ENCODE results near the gene FHAD1.
"Not testable (repeated sequence)": the region's sequence is repeated elsewhere in the genome, so short reads cannot be mapped to it uniquely, and the experiment has no call there.

The FHAD1 gene

GRCh38 chr1:15304708-15305467 is 57.9 kb downstream of the FHAD1 start:
- 38 to 39% methylated on average over 15 of the region's 15 CpGs for WGBS, 2 experiments
- H3K9me3 ChIP-seq (ENCODE audit: control insufficient read depth, low read length), result no peaks in the 10 kb centered on the region
- no peaks in the 10 kb centered on the region for H3K4me1 ChIP-seq (ENCODE audit: control insufficient read depth, insufficient read depth, low read length)
- no peaks in the 10 kb centered on the region for H3K27me3 ChIP-seq (ENCODE audit: control insufficient read depth, insufficient read depth, low read length, poor library complexity, severe bottlenecking)
- no peaks in the 10 kb centered on the region for H3K36me3 ChIP-seq (ENCODE audit: control insufficient read depth, insufficient read depth, low read length)
- no peak overlapping the region for H3K27ac ChIP-seq (ENCODE audit: insufficient read depth, low read depth, low read length, poor library complexity, severe bottlenecking)
- H3K4me3 ChIP-seq (ENCODE audit: insufficient read depth, low read depth, low read length), result no peak overlapping the region

- no peak overlapping the region for H3K27ac ChIP-seq (ENCODE audit: insufficient read depth, low read depth, low read length, poor library complexity, severe bottlenecking)
- 94 to 98% methylated on average over 7 of the region's 7 CpGs for WGBS, 2 experiments
- no peaks in the 10 kb centered on the region for H3K36me3 ChIP-seq (ENCODE audit: control insufficient read depth, insufficient read depth, low read length)
- no peaks in the 10 kb centered on the region for H3K9me3 ChIP-seq (ENCODE audit: control insufficient read depth, low read length)
- H3K4me3 ChIP-seq (ENCODE audit: insufficient read depth, low read depth, low read length), result no peak overlapping the region
- H3K4me1 ChIP-seq (ENCODE audit: control insufficient read depth, insufficient read depth, low read length), result no peaks in the 10 kb centered on the region
- H3K27me3 ChIP-seq (ENCODE audit: control insufficient read depth, insufficient read depth, low read length, poor library complexity, severe bottlenecking), result no peaks in the 10 kb centered on the region
These were observed 58.4 kb downstream of the FHAD1 start for GRCh38 chr1:15305468-15305770.

DNA sequence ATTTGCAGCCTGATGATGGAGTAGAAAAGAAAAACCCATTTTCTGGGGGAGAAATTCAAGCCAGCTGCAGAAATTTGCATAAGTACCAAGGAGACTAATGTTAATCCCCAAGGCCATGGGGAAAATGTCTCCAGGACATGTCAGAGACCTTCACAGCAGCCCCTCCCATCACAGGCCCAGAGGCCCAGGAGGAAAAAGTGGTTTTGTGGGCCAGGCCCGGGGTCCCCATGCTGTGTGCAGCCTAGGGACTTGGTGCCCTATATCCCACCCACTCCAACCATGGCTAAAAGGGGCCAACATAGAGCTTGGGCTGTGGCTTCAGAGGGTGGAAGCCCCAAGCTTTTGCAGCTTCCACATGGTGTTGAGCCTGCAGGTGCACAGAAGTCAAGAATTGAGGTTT is 59.3 kb downstream of the FHAD1 start:
- not testable (repeated sequence) for H3K27ac ChIP-seq (ENCODE audit: insufficient read depth, low read depth, low read length, poor library complexity, severe bottlenecking); H3K27me3 ChIP-seq (ENCODE audit: control insufficient read depth, insufficient read depth, low read length, poor library complexity, severe bottlenecking); H3K4me3 ChIP-seq (ENCODE audit: insufficient read depth, low read depth, low read length); H3K36me3 ChIP-seq (ENCODE audit: control insufficient read depth, insufficient read depth, low read length); H3K9me3 ChIP-seq (ENCODE audit: control insufficient read depth, low read length); H3K4me1 ChIP-seq (ENCODE audit: control insufficient read depth, insufficient read depth, low read length)
- WGBS, 2 experiments, result 50% methylated on average over 1 of the region's 1 CpG; no CpG with 5 or more reads in 1 of the 2 experiments

DNA sequence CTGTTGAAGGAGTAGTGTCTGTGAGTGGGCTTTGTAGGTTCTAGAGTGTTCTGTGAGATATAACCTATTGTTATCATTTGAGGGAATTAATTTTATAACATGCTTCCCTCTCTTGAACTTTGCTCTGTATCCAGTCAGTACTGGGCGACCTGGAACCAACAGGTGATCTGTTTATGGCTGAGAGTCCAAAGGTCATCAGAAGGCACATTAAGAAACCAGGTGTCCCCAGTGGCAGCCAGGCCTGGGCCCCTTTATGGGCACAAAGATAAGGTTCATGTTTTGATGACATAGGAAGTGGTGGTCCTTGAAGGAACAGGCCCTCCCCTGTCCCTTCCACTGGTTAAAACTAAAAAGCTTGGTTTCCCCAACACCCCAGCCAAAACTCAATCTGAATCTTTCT is 61.1 kb downstream of the FHAD1 start:
- Histone ChIP-seq H3K9me3 (ENCODE audit: control insufficient read depth, low read length) (no peaks in the 10 kb centered on the region), H3K4me3 (ENCODE audit: insufficient read depth, low read depth, low read length) (no peak overlapping the region), H3K27ac (ENCODE audit: insufficient read depth, low read depth, low read length, poor library complexity, severe bottlenecking) (no peak overlapping the region), H3K4me1 (ENCODE audit: control insufficient read depth, insufficient read depth, low read length) (no peaks in the 10 kb centered on the region), H3K36me3 (ENCODE audit: control insufficient read depth, insufficient read depth, low read length) (no peaks in the 10 kb centered on the region), H3K27me3 (ENCODE audit: control insufficient read depth, insufficient read depth, low read length, poor library complexity, severe bottlenecking) (no peaks in the 10 kb centered on the region)
- 95 to 100% methylated on average over 1 of the region's 1 CpG for WGBS, 2 experiments

- H3K27ac ChIP-seq (ENCODE audit: insufficient read depth, low read depth, low read length, poor library complexity, severe bottlenecking), result no peak overlapping the region
- no peaks in the 10 kb centered on the region for H3K4me1 ChIP-seq (ENCODE audit: control insufficient read depth, insufficient read depth, low read length)
- H3K9me3 ChIP-seq (ENCODE audit: control insufficient read depth, low read length), result no peaks in the 10 kb centered on the region
- H3K36me3 ChIP-seq (ENCODE audit: control insufficient read depth, insufficient read depth, low read length), result no peaks in the 10 kb centered on the region
- WGBS, 2 experiments, result 89 to 96% methylated on average over 6 of the region's 6 CpGs
- no peaks in the 10 kb centered on the region for H3K27me3 ChIP-seq (ENCODE audit: control insufficient read depth, insufficient read depth, low read length, poor library complexity, severe bottlenecking)
- no peak overlapping the region for H3K4me3 ChIP-seq (ENCODE audit: insufficient read depth, low read depth, low read length)
These were observed 61.6 kb downstream of the FHAD1 start for GRCh38 chr1:15308621-15309027.

DNA sequence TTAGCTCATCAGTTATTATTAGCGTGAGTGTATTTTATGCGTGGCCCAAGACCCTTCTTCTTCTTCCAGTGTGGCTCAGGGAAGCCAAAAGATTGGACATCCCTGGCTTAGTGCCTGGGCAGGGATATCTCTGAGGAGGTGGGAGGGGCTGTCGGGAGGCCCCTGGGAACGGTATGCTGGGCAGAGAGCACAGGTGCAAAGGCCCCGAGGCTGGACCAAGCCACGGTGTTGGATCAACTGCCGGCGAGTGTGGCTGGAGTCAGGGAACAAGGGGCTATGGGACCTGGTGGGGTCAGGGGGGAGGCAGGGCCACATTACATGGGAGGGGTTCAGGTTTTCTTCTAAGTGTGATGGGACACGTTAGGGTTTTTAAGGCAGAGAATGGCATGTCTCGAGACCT is 62.7 kb downstream of the FHAD1 start:
- H3K9me3 ChIP-seq (ENCODE audit: control insufficient read depth, low read length), result no peaks in the 10 kb centered on the region
- no peaks in the 10 kb centered on the region for H3K36me3 ChIP-seq (ENCODE audit: control insufficient read depth, insufficient read depth, low read length)
- no peak overlapping the region for H3K4me3 ChIP-seq (ENCODE audit: insufficient read depth, low read depth, low read length)
- H3K4me1 ChIP-seq (ENCODE audit: control insufficient read depth, insufficient read depth, low read length), result no peaks in the 10 kb centered on the region
- WGBS, 2 experiments, result 91 to 93% methylated on average over 10 of the region's 10 CpGs
- H3K27me3 ChIP-seq (ENCODE audit: control insufficient read depth, insufficient read depth, low read length, poor library complexity, severe bottlenecking), result no peaks in the 10 kb centered on the region
- H3K27ac ChIP-seq (ENCODE audit: insufficient read depth, low read depth, low read length, poor library complexity, severe bottlenecking), result no peak overlapping the region

- Histone ChIP-seq H3K9me3 (ENCODE audit: control insufficient read depth, low read length) (no peaks in the 10 kb centered on the region), H3K27me3 (ENCODE audit: control insufficient read depth, insufficient read depth, low read length, poor library complexity, severe bottlenecking) (no peaks in the 10 kb centered on the region), H3K27ac (ENCODE audit: insufficient read depth, low read depth, low read length, poor library complexity, severe bottlenecking) (no peak overlapping the region), H3K36me3 (ENCODE audit: control insufficient read depth, insufficient read depth, low read length) (no peaks in the 10 kb centered on the region), H3K4me3 (ENCODE audit: insufficient read depth, low read depth, low read length) (no peak overlapping the region), H3K4me1 (ENCODE audit: control insufficient read depth, insufficient read depth, low read length) (no peaks in the 10 kb centered on the region)
- 84 to 87% methylated on average over 7 of the region's 7 CpGs for WGBS, 2 experiments
These were observed 63.5 kb downstream of the FHAD1 start for GRCh38 chr1:15310544-15310943.

DNA sequence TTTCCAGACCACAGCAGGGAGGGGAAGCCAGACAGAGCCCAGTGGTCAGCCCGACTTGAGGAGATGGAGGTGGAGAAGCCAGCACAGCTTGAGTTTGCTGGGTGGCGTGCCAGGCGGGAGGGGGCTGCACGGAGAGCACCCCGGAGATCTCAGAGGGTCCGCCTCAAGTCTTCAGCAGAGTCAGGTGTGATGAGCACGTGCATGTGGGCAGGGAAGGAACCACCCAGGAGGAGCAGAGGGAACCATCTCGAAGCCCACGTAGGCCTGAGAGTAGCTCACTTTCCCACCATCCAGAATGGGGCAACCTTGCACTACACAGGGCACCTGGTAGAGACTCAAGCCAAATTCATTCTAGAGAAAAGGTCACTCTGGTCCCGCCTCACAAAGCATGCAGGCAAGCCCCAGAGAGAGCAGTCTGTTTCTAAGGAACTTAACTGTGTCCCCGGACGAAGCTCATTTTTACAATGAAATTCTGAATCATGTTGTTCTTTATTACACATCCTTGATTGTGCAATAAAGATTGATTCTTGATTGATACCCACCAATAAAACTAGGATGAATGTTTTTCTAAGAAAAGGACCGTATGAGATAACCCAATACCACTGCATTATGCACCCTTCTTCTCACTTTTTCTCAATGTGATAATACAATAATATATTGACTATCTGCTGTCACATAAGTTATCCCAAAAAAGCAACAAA is 64.2 kb downstream of the FHAD1 start:
- no peaks in the 10 kb centered on the region for H3K9me3 ChIP-seq (ENCODE audit: control insufficient read depth, low read length)
- no peak overlapping the region for H3K4me3 ChIP-seq (ENCODE audit: insufficient read depth, low read depth, low read length)
- WGBS, 2 experiments, result 93% methylated on average over 12 to 13 of the region's 13 CpGs
- H3K27me3 ChIP-seq (ENCODE audit: control insufficient read depth, insufficient read depth, low read length, poor library complexity, severe bottlenecking), result no peaks in the 10 kb centered on the region
- no peaks in the 10 kb centered on the region for H3K4me1 ChIP-seq (ENCODE audit: control insufficient read depth, insufficient read depth, low read length)
- no peaks in the 10 kb centered on the region for H3K36me3 ChIP-seq (ENCODE audit: control insufficient read depth, insufficient read depth, low read length)
- no peak overlapping the region for H3K27ac ChIP-seq (ENCODE audit: insufficient read depth, low read depth, low read length, poor library complexity, severe bottlenecking)

DNA sequence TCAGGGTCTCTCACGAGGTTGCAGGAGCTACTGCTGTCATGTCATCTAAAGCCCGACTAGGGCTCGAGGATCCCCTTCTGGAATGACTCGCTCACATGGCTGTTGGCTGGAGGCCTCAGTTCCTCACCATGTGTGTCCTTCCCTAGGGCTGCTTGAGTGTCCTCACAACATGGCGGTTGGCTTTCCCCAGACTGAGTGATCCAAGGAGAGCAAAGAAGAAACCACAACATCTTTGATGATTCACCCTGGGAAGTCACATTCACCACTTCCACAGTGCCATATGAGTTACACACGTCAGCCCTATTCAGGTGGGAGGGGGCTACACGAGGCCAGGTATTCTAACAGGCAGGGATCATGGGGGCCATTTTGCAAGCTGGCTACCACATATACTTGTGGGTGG is 64.9 kb downstream of the FHAD1 start:
- Histone ChIP-seq H3K36me3 (ENCODE audit: control insufficient read depth, insufficient read depth, low read length) (no peaks in the 10 kb centered on the region), H3K27ac (ENCODE audit: insufficient read depth, low read depth, low read length, poor library complexity, severe bottlenecking) (no peak overlapping the region), H3K9me3 (ENCODE audit: control insufficient read depth, low read length) (no peaks in the 10 kb centered on the region), H3K27me3 (ENCODE audit: control insufficient read depth, insufficient read depth, low read length, poor library complexity, severe bottlenecking) (no peaks in the 10 kb centered on the region), H3K4me3 (ENCODE audit: insufficient read depth, low read depth, low read length) (no peak overlapping the region), H3K4me1 (ENCODE audit: control insufficient read depth, insufficient read depth, low read length) (no peaks in the 10 kb centered on the region)
- WGBS, 2 experiments, result 95% methylated on average over 7 of the region's 7 CpGs

DNA sequence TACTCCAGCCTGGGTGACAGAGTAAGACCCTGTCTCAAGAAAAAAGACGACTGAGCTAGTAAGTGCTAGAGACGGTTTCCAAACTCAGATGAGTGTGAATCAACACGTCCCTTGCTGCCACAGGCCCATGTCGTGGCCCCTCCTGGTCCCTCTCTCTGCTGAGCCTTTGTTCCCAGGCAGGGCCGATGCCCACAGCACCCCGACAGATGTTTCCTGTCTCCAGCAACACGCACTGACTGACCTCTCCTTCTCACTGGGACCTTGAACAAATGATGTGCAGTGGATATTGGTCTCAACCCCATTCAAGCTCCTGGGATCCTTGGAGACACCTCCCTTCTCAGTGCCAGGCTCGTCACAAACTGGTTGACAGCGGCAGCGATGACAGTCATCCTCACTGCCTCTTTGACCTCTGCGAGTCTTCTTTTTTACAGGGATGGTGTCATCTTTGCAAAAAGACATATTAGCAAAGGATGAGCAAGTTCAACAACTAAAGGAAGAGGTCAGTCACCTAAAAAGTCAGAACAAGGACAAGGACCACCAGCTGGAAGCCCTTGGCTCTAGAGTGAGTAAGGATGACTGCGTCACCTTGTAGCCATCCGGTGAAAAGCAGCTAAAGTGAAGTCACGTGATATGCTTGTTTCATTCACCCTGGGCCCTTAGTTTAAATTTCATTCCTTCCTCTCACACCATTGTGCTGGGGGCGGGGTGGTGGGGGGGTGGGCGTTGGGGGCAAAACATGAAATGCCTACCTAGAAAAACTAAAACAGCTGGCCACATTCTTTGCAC is 65.8 kb downstream of the FHAD1 start:
- H3K27me3 ChIP-seq (ENCODE audit: control insufficient read depth, insufficient read depth, low read length, poor library complexity, severe bottlenecking), result no peaks in the 10 kb centered on the region
- no peaks in the 10 kb centered on the region for H3K4me1 ChIP-seq (ENCODE audit: control insufficient read depth, insufficient read depth, low read length)
- H3K36me3 ChIP-seq (ENCODE audit: control insufficient read depth, insufficient read depth, low read length), result no peaks in the 10 kb centered on the region
- no peak overlapping the region for H3K27ac ChIP-seq (ENCODE audit: insufficient read depth, low read depth, low read length, poor library complexity, severe bottlenecking)
- H3K9me3 ChIP-seq (ENCODE audit: control insufficient read depth, low read length), result no peaks in the 10 kb centered on the region
- 85 to 91% methylated on average over 16 of the region's 16 CpGs for WGBS, 2 experiments
- H3K4me3 ChIP-seq (ENCODE audit: insufficient read depth, low read depth, low read length), result no peak overlapping the region
